Measurements from ENCODE around the gene FANK1. TPM values are rescaled to one million over a fixed set of nuclear protein-coding genes. Genes with fewer than 3 reads are reported as not detected.

Gene FANK1
- total and polyA plus RNA-seq, 5 experiments from 2014 or later, result 0.52 to 0.96 TPM; not detected in 3

GRCh38 chr10:125989791-125990190 lies 93.4 kb downstream of the FANK1 start:
- peaks cover 0 to 7% (median 2%) of the 10 kb centered on the region in 5 donors for H3K27me3 Mint-ChIP-seq
- POLR2A ChIA-PET, result no interaction called here
- H3K27ac Mint-ChIP-seq, result no peak overlapping the region

GRCh38 chr10:125990974-125991373 lies 94.6 kb downstream of the FANK1 start:
- no peak for ATAC-seq
- Mint-ChIP-seq H3K4me3 (no peak overlapping the region), H3K27me3 (peaks cover 0 to 7% (median 2%) of the 10 kb centered on the region in 5 donors), H3K27ac (peak overlapping the region in 1 of 10 donors; percentile 31), H3K36me3 (no peaks in the 10 kb centered on the region), H3K9me3 (peaks cover 0 to 3% (median 0%) of the 10 kb centered on the region in 9 donors), H3K4me1 (no peaks in the 10 kb centered on the region)
- no peak for DNase-seq
- POLR2A ChIA-PET, result no interaction called here

More at GRCh38 chr10:125989791-125990190, 93.4 kb downstream of the FANK1 start:
- Mint-ChIP-seq H3K4me3 (no peak overlapping the region), H3K9me3 (peaks cover 0 to 3% (median 0%) of the 10 kb centered on the region in 9 donors), H3K4me1 (no peaks in the 10 kb centered on the region), H3K36me3 (no peaks in the 10 kb centered on the region)
- ATAC-seq, result no peak
- DNase-seq, result no peak

- no peak for ATAC-seq
- Mint-ChIP-seq H3K36me3 (no peaks in the 10 kb centered on the region), H3K4me3 (no peak overlapping the region), H3K27me3 (peaks cover 0 to 7% (median 2%) of the 10 kb centered on the region in 5 donors), H3K4me1 (no peaks in the 10 kb centered on the region), H3K27ac (no peak overlapping the region), H3K9me3 (peaks cover 0 to 3% (median 0%) of the 10 kb centered on the region in 9 donors)
- DNase-seq, result no peak
- POLR2A ChIA-PET, result no interaction called here
Observed at GRCh38 chr10:125991392-125991791, 95.0 kb downstream of the FANK1 start.

GRCh38 chr10:125992254-125992653 lies 95.9 kb downstream of the FANK1 start:
- ATAC-seq, result no peak
- peaks cover 0 to 4% (median 2%) of the 10 kb centered on the region in 5 donors for H3K27me3 Mint-ChIP-seq
- H3K27ac Mint-ChIP-seq, result no peak overlapping the region
- no peak for DNase-seq
- H3K9me3 Mint-ChIP-seq, result peaks cover 0 to 3% (median 0%) of the 10 kb centered on the region in 9 donors
- no peaks in the 10 kb centered on the region for H3K4me1 Mint-ChIP-seq
- no peak overlapping the region for H3K4me3 Mint-ChIP-seq
- POLR2A ChIA-PET, result no interaction called here
- H3K36me3 Mint-ChIP-seq, result no peaks in the 10 kb centered on the region

GRCh38 chr10:125994601-125995000 lies 98.2 kb downstream of the FANK1 start:
- Mint-ChIP-seq H3K4me3 (no peak overlapping the region), H3K27me3 (peaks cover 0 to 4% (median 0%) of the 10 kb centered on the region in 5 donors), H3K4me1 (peaks cover 0 to 3% (median 0%) of the 10 kb centered on the region in 4 donors), H3K27ac (no peak overlapping the region), H3K36me3 (no peaks in the 10 kb centered on the region), H3K9me3 (peaks cover 0 to 3% (median 0%) of the 10 kb centered on the region in 9 donors)
- ATAC-seq (no peak), DNase-seq (no peak)
- POLR2A ChIA-PET, result no interaction called here

- H3K4me3 Mint-ChIP-seq, result no peak overlapping the region
- no peak for ATAC-seq
Observed at GRCh38 chr10:125995726-125996304, 99.5 kb downstream of the FANK1 start.

GRCh38 chr10:125997586-125997985 lies 101.2 kb downstream of the FANK1 start:
- POLR2A ChIA-PET, result no interaction called here
- Mint-ChIP-seq H3K4me1 (peaks cover 0 to 6% (median 0%) of the 10 kb centered on the region in 4 donors), H3K9me3 (no peaks in the 10 kb centered on the region), H3K36me3 (no peaks in the 10 kb centered on the region), H3K4me3 (no peak overlapping the region), H3K27ac (no peak overlapping the region), H3K27me3 (peaks cover 0 to 4% (median 0%) of the 10 kb centered on the region in 5 donors)
- ATAC-seq (no peak), DNase-seq (no peak)

More at GRCh38 chr10:125995726-125996304, 99.5 kb downstream of the FANK1 start:
- H3K4me1 Mint-ChIP-seq, result peaks cover 0 to 6% (median 0%) of the 10 kb centered on the region in 4 donors
- H3K9me3 Mint-ChIP-seq, result no peaks in the 10 kb centered on the region
- POLR2A ChIA-PET, result no interaction called here
- no peak for DNase-seq
- no peaks in the 10 kb centered on the region for H3K36me3 Mint-ChIP-seq
- H3K27ac Mint-ChIP-seq, result no peak overlapping the region
- peaks cover 0 to 4% (median 0%) of the 10 kb centered on the region in 5 donors for H3K27me3 Mint-ChIP-seq

GRCh38 chr10:125999694-126000093 lies 103.3 kb downstream of the FANK1 start:
- Mint-ChIP-seq H3K36me3 (no peaks in the 10 kb centered on the region), H3K4me1 (peaks cover 0 to 6% (median 0%) of the 10 kb centered on the region in 4 donors), H3K27me3 (peaks cover 0 to 7% (median 0%) of the 10 kb centered on the region in 5 donors), H3K9me3 (no peaks in the 10 kb centered on the region), H3K4me3 (no peak overlapping the region), H3K27ac (no peak overlapping the region)
- POLR2A ChIA-PET, result no interaction called here
- ATAC-seq (no peak), DNase-seq (no peak)

GRCh38 chr10:126001576-126001975 lies 105.2 kb downstream of the FANK1 start:
- POLR2A ChIA-PET, result no interaction called here
- Mint-ChIP-seq H3K4me1 (peaks cover 0 to 6% (median 0%) of the 10 kb centered on the region in 4 donors), H3K27me3 (peaks cover 0 to 7% (median 0%) of the 10 kb centered on the region in 5 donors), H3K4me3 (no peak overlapping the region), H3K27ac (no peak overlapping the region), H3K36me3 (no peaks in the 10 kb centered on the region), H3K9me3 (no peaks in the 10 kb centered on the region)
- no peak for DNase-seq
- ATAC-seq, result no peak

- no peak overlapping the region for H3K4me3 Mint-ChIP-seq
- POLR2A ChIA-PET, result no interaction called here
- peaks cover 0 to 1% (median 0%) of the 10 kb centered on the region in 4 donors for H3K4me1 Mint-ChIP-seq
- no peak for DNase-seq
- H3K27ac Mint-ChIP-seq, result no peak overlapping the region
- no peak for ATAC-seq
- no peaks in the 10 kb centered on the region for H3K36me3 Mint-ChIP-seq
- H3K27me3 Mint-ChIP-seq, result peaks cover 0 to 3% (median 0%) of the 10 kb centered on the region in 5 donors
- H3K9me3 Mint-ChIP-seq, result no peaks in the 10 kb centered on the region
Observed at GRCh38 chr10:126004752-126005151, 108.4 kb downstream of the FANK1 start.

GRCh38 chr10:126006264-126006663 lies 109.9 kb downstream of the FANK1 start:
- ATAC-seq (no peak), DNase-seq (no peak)
- H3K36me3 Mint-ChIP-seq, result no peaks in the 10 kb centered on the region
- no peak overlapping the region for H3K27ac Mint-ChIP-seq
- POLR2A ChIA-PET, result no interaction called here
- no peaks in the 10 kb centered on the region for H3K4me1 Mint-ChIP-seq
- H3K4me3 Mint-ChIP-seq, result no peak overlapping the region
- peaks cover 0 to 3% (median 0%) of the 10 kb centered on the region in 5 donors for H3K27me3 Mint-ChIP-seq
- no peaks in the 10 kb centered on the region for H3K9me3 Mint-ChIP-seq

GRCh38 chr10:126006906-126007305 lies 110.5 kb downstream of the FANK1 start:
- DNase-seq (no peak), ATAC-seq (no peak)
- Mint-ChIP-seq H3K27me3 (peaks cover 0 to 3% (median 0%) of the 10 kb centered on the region in 5 donors), H3K36me3 (no peaks in the 10 kb centered on the region), H3K4me3 (no peak overlapping the region), H3K9me3 (no peaks in the 10 kb centered on the region), H3K27ac (no peak overlapping the region), H3K4me1 (peaks cover 0 to 1% (median 0%) of the 10 kb centered on the region in 4 donors)
- POLR2A ChIA-PET, result no interaction called here

- no peak overlapping the region for H3K4me3 Mint-ChIP-seq
- no peak for ATAC-seq
- no peak for DNase-seq
- peaks cover 0 to 8% (median 0%) of the 10 kb centered on the region in 5 donors for H3K27me3 Mint-ChIP-seq
- H3K4me1 Mint-ChIP-seq, result peaks cover 0 to 8% (median 0%) of the 10 kb centered on the region in 4 donors
- H3K36me3 Mint-ChIP-seq, result no peaks in the 10 kb centered on the region
- POLR2A ChIA-PET, result no interaction called here
- no peak overlapping the region for H3K27ac Mint-ChIP-seq
- H3K9me3 Mint-ChIP-seq, result no peaks in the 10 kb centered on the region
Observed at GRCh38 chr10:126009650-126010049, 113.3 kb downstream of the FANK1 start.

- peak in 1 of 10 donors; percentile 3 for DNase-seq
- H3K36me3 Mint-ChIP-seq, result no peaks in the 10 kb centered on the region
- H3K9me3 Mint-ChIP-seq, result no peaks in the 10 kb centered on the region
- peaks cover 0 to 12% (median 0%) of the 10 kb centered on the region in 5 donors for H3K27me3 Mint-ChIP-seq
- peaks cover 0 to 8% (median 0%) of the 10 kb centered on the region in 4 donors for H3K4me1 Mint-ChIP-seq
- no peak overlapping the region for H3K4me3 Mint-ChIP-seq
- ATAC-seq, result no peak
- peak overlapping the region in 1 of 10 donors; percentile 58 for H3K27ac Mint-ChIP-seq
- POLR2A ChIA-PET, result no interaction called here
Observed at GRCh38 chr10:126011995-126012394, 115.6 kb downstream of the FANK1 start.

All from naive thymus-derived CD8-positive, alpha-beta T cell (primary cell).